ENCODE results near the gene RPL13A.

GRCh38 chr19:49461656-49462055 lies 25.8 kb upstream of the RPL13A start:
- TF ChIP-seq, protein P1, sequence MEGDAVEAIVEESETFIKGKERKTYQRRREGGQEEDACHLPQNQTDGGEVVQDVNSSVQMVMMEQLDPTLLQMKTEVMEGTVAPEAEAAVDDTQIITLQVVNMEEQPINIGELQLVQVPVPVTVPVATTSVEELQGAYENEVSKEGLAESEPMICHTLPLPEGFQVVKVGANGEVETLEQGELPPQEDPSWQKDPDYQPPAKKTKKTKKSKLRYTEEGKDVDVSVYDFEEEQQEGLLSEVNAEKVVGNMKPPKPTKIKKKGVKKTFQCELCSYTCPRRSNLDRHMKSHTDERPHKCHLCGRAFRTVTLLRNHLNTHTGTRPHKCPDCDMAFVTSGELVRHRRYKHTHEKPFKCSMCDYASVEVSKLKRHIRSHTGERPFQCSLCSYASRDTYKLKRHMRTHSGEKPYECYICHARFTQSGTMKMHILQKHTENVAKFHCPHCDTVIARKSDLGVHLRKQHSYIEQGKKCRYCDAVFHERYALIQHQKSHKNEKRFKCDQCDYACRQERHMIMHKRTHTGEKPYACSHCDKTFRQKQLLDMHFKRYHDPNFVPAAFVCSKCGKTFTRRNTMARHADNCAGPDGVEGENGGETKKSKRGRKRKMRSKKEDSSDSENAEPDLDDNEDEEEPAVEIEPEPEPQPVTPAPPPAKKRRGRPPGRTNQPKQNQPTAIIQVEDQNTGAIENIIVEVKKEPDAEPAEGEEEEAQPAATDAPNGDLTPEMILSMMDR (conservative IDR thresholded peaks at IDR 0.05 in 1 of 2, IDR thresholded peaks at IDR 0.05 in 1 of 2; ENCODE audit: extremely low read depth in 1 of 2, insufficient read depth in 1 of 2, low read depth in 1 of 2, low read length in 2 of 2): no peak
- no peak for TF ChIP-seq EZH2 (IDR thresholded peaks at IDR 0.05; ENCODE audit: borderline replicate concordance, low read length)

All from mammary epithelial cell (primary cell).